ENCODE measurements around the gene TIMP2.

The TIMP2 gene

GRCh38 chr17:78865682-78866390 is 59.4 kb downstream of the TIMP2 start:
- peak; percentile 53 for DNase-seq (ENCODE audit: low read depth)

- no peak for DNase-seq (ENCODE audit: low read depth)
Measured at GRCh38 chr17:78864117-78864516, 61.1 kb downstream of the TIMP2 start.

DNA sequence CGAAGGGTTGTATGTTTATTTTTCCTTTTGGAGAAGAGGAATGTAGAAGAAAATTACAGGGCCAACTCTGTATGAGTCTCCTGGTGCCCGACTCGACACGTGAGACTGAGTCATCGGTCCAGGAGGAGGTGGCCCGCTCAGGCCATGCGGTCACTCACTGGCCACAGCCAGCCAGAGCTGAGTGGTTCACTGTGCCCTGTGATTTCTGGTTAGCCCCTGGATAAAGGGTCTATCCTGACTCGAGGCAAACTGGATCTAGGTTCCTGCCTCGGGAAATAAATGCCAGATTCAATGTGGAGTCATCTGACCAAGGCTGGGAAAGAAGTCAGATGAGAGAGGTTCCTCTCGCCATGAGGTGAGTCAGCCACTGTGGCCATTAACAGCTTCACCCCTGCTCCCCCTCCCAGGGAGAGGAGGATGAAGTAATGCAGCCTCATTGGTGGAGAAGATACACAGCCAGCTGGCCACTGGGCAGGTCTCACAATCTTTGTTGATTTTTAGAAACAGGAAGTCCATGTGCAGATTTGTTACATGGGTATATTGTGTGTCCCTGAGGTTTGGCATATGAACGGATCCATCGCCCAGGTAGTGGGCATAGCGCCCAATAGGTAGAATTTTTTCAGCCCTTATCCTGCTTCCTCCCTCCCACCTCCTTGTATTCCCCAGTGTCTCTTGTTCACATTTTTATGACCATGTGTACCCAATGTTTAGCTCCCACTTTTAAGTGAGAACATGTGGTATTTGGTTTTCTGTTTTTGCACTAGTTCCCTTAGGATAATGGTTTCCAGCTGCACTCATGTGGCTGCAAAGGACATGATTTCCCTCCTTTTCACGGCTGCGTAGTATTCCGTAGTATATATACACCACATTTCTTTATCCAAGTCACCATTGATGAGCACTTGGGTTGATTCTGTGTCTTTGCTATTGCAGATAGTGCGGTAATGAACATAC is 62.8 kb downstream of the TIMP2 start:
- DNase-seq (ENCODE audit: low read depth): no peak

GRCh38 chr17:78861229-78861628 is 64.0 kb downstream of the TIMP2 start:
- no peak for DNase-seq (ENCODE audit: low read depth)

DNA sequence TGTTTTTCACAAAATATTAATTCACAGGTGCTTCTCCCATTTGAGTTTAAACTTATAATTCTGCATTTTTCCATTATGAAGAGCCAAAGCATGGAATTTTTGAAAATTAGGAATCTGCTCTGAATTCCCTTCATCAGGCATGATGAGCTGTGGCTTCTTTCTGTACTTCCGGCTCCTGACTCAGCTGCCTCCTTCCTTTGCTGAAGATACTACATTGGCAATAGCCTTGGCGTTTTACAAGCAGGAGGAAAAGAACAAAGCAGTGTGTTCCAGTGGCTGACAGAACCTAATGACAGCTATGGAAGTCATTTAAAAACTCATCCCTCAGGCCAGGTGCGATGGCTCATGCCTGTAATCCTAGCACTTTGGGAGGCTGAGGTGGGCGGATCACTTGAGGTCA is 66.1 kb downstream of the TIMP2 start:
- DNase-seq (ENCODE audit: low read depth): no peak

GRCh38 chr17:78857266-78857665 is 67.9 kb downstream of the TIMP2 start:
- DNase-seq (ENCODE audit: low read depth): no peak

DNA sequence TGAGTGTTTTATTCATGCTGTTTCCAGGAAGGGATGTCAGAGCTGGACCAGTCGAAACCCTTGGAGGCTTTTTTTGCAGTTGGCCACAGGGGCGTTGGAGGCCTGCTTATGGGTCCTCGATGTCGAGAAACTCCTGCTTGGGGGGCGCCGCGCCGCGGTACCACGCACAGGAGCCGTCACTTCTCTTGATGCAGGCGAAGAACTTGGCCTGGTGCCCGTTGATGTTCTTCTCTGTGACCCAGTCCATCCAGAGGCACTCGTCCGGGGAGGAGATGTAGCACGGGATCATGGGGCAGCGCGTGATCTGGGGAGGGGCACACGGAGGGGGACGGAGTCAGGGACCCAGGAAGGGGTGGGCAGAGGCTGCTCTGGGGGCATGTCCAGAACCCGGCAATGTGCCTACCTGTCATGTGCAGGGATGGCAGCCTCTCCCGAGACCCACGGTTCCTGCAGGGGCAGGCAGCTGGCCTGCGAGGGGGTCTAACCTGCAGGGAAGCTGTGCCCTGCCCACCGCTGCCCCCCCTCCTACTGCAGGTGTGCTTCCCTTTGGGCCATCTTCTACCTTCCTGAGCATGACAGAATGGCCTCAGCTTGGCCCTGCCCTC is 69.5 kb downstream of the TIMP2 start:
- no peak for DNase-seq (ENCODE audit: low read depth)

DNA sequence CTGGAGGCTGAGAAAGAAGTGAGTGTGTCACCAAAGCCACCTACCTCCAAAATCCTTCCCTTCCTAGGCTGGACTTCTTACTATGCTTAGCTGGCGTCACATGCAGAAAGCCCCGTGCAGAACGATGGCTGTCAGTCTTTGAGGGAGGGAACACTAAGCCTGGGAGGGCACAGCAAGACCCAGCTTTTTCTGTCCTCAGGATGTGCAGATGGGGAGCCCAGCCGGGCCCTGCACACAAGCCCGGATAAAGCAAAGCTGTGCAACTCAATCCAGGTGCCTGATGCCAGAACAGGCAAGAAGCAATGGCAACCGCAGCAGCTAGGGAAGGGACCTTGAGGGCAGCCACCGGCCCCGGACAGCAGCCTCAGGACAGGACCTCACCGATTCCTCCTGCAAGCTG is 70.7 kb downstream of the TIMP2 start:
- no peak for DNase-seq (ENCODE audit: low read depth)

DNA sequence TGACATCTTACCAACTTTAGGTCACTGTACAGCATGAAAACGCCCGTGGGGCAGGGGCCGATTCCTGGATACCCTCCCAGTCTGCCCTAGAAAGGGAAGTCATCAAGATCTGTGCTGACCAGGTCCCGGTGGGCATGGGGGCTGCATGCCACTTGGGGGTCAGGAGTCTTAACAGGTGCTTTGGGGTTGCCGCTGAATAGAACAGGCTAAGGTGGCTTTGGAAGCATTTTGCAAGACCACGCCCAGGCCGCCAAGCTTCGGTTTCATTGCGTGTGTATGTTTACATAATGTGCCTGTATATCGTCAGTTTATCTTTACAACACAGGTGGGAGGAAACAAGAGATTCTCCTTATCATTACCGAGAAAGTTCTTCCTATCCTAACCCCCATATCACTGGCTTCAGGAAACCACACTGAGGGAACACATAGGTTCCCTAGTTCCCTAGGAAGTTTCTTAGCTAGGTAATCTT is 71.2 kb downstream of the TIMP2 start:
- DNase-seq (ENCODE audit: low read depth): no peak

DNA sequence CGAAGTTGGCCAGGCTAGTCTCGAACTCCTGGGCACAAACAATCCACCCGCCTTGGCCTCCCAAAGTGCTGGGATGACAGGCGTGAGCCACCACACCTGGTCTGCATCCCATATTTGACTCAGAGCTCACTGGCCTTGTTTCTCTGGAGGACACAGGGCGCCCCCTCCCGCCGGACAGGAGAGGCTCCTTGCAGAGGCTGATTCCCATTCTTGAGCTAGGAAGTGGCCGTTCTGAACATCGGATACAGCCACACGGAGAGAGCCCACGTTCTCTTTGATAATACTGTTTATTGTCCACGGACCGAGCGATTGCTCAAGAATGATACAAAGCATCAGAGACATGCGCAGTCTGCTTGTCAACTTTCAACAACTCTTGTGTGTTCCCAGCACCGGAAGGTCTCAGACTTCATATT is 72.5 kb downstream of the TIMP2 start:
- DNase-seq (ENCODE audit: low read depth): no peak

DNA sequence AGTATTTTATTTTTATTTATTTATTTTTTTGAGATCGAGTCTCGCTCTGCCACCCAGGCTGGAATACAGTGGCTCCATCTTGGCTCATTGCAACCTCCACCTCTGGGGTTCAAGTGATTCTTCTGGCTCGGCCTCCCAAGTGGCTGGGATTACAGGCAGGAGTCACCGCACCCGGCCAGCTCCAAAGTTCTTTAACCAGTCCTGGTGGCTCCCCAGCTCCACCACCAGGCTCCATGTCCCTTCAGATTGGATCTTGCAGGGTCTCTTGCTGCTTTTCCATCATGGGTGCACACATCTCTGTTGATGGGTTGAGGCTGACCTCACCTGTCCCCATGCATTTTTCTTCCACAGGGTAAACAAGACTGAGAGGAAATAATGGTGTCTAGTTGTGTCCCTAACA is 76.2 kb downstream of the TIMP2 start:
- no peak for DNase-seq (ENCODE audit: low read depth)

- no peak for DNase-seq (ENCODE audit: low read depth)
Measured at GRCh38 chr17:78847052-78847451, 78.1 kb downstream of the TIMP2 start.

DNA sequence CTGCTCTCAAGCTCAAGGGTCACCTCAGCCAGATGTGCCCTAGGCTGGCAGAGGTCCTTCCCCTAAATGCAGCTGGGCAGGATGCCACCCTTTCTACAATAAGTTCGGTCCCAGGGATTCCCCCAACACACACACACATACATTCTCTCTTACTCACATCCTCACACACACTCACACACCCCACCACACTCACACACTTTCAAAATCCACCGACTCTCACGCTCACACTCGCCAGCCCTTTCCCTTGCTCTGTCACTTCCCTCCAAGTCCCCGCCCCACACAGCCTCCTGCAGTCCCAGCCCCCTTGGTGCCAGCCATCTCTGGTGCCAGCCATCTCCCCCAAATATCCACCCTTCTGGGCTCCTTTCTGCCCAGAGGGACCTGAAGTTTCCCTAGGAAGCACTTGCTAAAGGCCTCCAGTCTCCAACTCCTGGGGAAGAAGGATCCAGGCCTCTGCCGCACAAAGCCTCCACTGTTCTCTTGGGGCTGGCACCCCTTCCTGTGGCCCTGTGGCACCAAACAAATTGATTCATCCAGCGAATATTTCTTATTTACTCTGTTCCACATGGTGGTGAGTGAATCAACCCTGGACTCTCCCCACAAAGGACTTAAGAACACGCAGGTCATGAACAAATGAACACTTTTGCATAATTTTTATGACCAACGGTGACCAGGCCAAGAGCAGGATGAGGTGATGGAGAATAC is 80.7 kb downstream of the TIMP2 start:
- DNase-seq (ENCODE audit: low read depth): no peak

GRCh38 chr17:78842881-78843565 is 82.2 kb downstream of the TIMP2 start:
- peak; percentile 18 for DNase-seq (ENCODE audit: low read depth)

DNA sequence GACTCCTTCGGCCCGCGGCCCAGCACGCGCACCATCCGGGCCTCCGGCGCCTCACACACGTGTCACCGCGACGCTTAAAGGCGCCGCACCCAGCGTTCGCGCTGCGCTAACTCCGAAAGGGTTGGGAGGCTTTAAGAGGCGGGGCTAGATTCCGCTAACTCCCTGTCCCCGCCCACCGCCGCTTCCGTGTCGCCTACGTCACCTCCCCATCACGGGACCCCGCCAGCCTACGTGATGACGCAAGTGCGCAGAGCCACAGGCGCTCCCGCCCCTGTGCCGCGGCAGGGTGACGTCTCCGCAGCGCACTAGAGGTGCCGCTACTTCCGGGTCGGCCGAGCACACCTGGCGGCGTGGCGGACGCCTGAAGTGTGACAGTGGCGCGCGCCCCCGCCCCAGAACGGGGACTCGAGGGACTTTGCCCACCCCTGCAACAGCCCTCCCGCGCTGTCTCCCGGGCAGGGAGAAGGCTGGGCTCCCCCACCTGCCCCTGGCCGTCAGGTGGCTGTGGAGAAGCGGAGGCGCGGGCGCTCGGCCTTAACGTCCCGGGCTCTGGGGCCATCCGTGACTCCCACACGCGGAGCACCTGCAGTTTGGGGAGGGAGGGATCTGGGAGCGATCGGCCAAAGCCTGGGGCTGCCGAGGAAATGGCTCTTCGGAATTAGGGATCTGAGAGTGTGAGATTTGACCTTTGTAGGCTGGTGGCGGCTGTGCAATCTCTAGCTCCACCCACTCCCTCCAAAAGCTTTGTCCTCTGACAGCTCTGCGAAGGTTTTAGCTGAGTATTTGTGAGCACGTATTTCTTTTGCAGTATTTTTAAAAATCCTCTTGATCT is 84.2 kb downstream of the TIMP2 start, which contains the start of gene USP36:
Gene USP36 (minus strand): TSS at position 35 of the 832 bp plus-strand sequence. CDS start 4,451 bp downstream, outside the sequence.
- peak; percentile 100 for DNase-seq (ENCODE audit: low read depth)

DNA sequence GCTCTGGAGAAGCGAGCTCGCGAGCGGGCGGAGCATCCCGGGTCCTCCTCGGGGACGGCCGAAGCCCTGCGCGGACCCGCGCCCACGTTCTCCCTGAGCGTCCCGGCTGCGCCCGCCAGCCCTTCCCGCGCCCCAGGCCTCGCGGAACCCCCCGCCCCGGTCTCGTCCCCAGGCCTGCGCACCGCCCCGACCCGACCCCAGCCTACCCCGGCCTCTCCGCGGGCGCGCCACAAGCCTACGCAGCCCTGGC is 84.7 kb downstream of the TIMP2 start:
- no peak for DNase-seq (ENCODE audit: low read depth)

GRCh38 chr17:78839762-78840529 is 85.2 kb downstream of the TIMP2 start:
- DNase-seq (ENCODE audit: low read depth): no peak

DNA sequence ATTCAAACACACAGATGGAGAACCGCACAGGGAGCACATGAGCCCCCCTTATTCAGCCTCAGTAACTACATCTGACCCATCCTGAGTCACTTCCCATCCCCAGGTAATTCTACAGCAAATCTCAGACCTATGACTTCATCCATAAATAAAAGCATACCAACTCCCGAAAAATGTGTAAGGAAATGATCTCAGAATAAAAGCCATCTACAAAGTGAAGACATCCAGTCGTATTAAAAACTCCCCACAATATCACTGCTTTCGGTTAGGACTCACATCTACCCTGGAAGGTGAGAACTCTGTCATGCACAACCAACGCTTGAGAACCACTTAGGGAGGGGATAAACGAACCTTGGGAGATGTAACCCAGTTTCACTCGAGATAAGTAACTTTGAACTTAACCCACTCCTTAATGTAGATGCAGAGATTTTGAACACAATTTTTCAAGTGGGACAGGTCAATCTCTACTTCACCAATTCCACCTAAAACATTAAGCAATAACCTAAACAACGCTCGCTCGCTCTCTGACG is 85.9 kb downstream of the TIMP2 start:
- no peak for DNase-seq (ENCODE audit: low read depth)

- no peak for DNase-seq (ENCODE audit: low read depth)
Measured at GRCh38 chr17:78838574-78839005, 86.6 kb downstream of the TIMP2 start.
